Adipocyte (in vitro differentiated cells): ENCODE results near the gene JCHAIN.

Experiments
- DNase-seq: peaks from one replicate; pipeline ENCODE4 v3.0.0-alpha.2; 2015; ENCODE audit warnings: low read depth
- H3K27me3 ChIP-seq: replicated peaks from 2 replicates; pipeline ENCODE4 v1.7.0; 2013; ENCODE audit warnings: mild to moderate bottlenecking, low read length, moderate library complexity; ENCODE audit not compliant: control insufficient read depth, insufficient read depth
- H3K36me3 ChIP-seq: 2 replicates; pipeline ENCODE4 v1.7.0; 2013; ENCODE audit warnings: low read length, mild to moderate bottlenecking, moderate library complexity; ENCODE audit not compliant: control insufficient read depth, insufficient read depth, severe bottlenecking
- H3K4me1 ChIP-seq: 2 replicates; pipeline ENCODE4 v1.7.0; 2013; ENCODE audit warnings: mild to moderate bottlenecking, low read length, moderate library complexity; ENCODE audit not compliant: control insufficient read depth, insufficient read depth
- H3K4me3 ChIP-seq: 2 replicates; pipeline ENCODE4 v1.7.0; 2013; ENCODE audit warnings: mild to moderate bottlenecking, low read length, moderate library complexity
- H3K9ac ChIP-seq: 2 replicates; pipeline ENCODE4 v1.7.0; 2013; ENCODE audit warnings: mild to moderate bottlenecking, low read length, moderate library complexity
- H3K9me3 ChIP-seq: 2 replicates; pipeline ENCODE4 v1.7.0; 2013; ENCODE audit warnings: mild to moderate bottlenecking, low read length, moderate library complexity; ENCODE audit not compliant: control insufficient read depth

The JCHAIN gene

GRCh38 chr4:70608324-70608723 is 58.0 kb downstream of the JCHAIN start:
- H3K4me1 ChIP-seq: peaks cover 17% of the 10 kb centered on the region
- DNase-seq: no peak
- no peak overlapping the region for H3K9ac ChIP-seq
- H3K27me3 ChIP-seq: no peaks in the 10 kb centered on the region
- H3K36me3 ChIP-seq: no peaks in the 10 kb centered on the region
- no peak overlapping the region for H3K4me3 ChIP-seq
- no peaks in the 10 kb centered on the region for H3K9me3 ChIP-seq

- Histone ChIP-seq H3K9ac (no peak overlapping the region), H3K4me3 (no peak overlapping the region), H3K36me3 (no peaks in the 10 kb centered on the region), H3K9me3 (no peaks in the 10 kb centered on the region), H3K27me3 (no peaks in the 10 kb centered on the region), H3K4me1 (peaks cover 13% of the 10 kb centered on the region)
- no peak for DNase-seq
Measured at GRCh38 chr4:70607334-70607853, 58.9 kb downstream of the JCHAIN start.

- Histone ChIP-seq H3K4me1 (peaks cover 13% of the 10 kb centered on the region), H3K9ac (no peak overlapping the region), H3K27me3 (no peaks in the 10 kb centered on the region), H3K9me3 (no peaks in the 10 kb centered on the region), H3K36me3 (no peaks in the 10 kb centered on the region), H3K4me3 (no peak overlapping the region)
- no peak for DNase-seq
Measured at GRCh38 chr4:70606459-70606858, 59.8 kb downstream of the JCHAIN start.
